Trophoblast cell (in vitro differentiated cells and primary cell): Measurements from ENCODE around the gene HDAC2.

Experiments used
- DNase-seq, 2 donors: peaks; one replicate each; pipeline ENCODE4 v3.0.0-alpha.2; 2016
- H2AFZ ChIP-seq: 2 replicates; pipeline ENCODE4 v1.6.1; 2013; ENCODE audit warnings: low read length, moderate library complexity, mild to moderate bottlenecking; ENCODE audit not compliant: insufficient read depth, poor library complexity
- H2AK5ac ChIP-seq: 2 replicates; pipeline ENCODE4 v1.6.1; 2013; ENCODE audit warnings: mild to moderate bottlenecking, low read length
- H2BK120ac ChIP-seq: 2 replicates; pipeline ENCODE4 v1.6.1; 2013; ENCODE audit warnings: low read length, mild to moderate bottlenecking, moderate library complexity; ENCODE audit not compliant: insufficient read depth, poor library complexity
- H2BK12ac ChIP-seq: 2 replicates; pipeline ENCODE4 v1.6.1; 2013; ENCODE audit warnings: mild to moderate bottlenecking, low read length, moderate library complexity
- H2BK5ac ChIP-seq: 2 replicates; pipeline ENCODE4 v1.6.1; 2013; ENCODE audit warnings: low read length, low read depth, moderate library complexity, mild to moderate bottlenecking; ENCODE audit not compliant: poor library complexity
- H3K14ac ChIP-seq: 2 replicates; pipeline ENCODE4 v1.6.1; 2013; ENCODE audit warnings: mild to moderate bottlenecking, low read length
- H3K18ac ChIP-seq: 2 replicates; pipeline ENCODE4 v1.6.1; 2013; ENCODE audit warnings: mild to moderate bottlenecking, low read length
- H3K23ac ChIP-seq: 2 replicates; pipeline ENCODE4 v1.6.1; 2013; ENCODE audit warnings: low read length
- H3K27ac ChIP-seq: 2 replicates; pipeline ENCODE4 v1.5.1; 2013; ENCODE audit warnings: low read depth, mild to moderate bottlenecking, inconsistent platforms, low read length, moderate library complexity
- H3K27me3 ChIP-seq: 2 replicates; pipeline ENCODE4 v1.6.1; 2013; ENCODE audit warnings: inconsistent platforms, mild to moderate bottlenecking, low read length, moderate library complexity; ENCODE audit not compliant: insufficient read depth
- H3K36me3 ChIP-seq, 2 experiments: 1 replicate in 1 of 2; 2 replicates in 1 of 2; pipeline ENCODE4 v1.6.1; 2013; ENCODE audit warnings: low read length in 2 of 2, mild to moderate bottlenecking in 2 of 2, moderate library complexity in 1 of 2; ENCODE audit not compliant: insufficient read depth in 2 of 2, control insufficient read depth in 1 of 2
- H3K4ac ChIP-seq: 2 replicates; pipeline ENCODE4 v1.6.1; 2013; ENCODE audit warnings: low read depth, mild to moderate bottlenecking, low read length, moderate library complexity
- H3K4me1 ChIP-seq, 2 experiments: 1 replicate in 1 of 2; 2 replicates in 1 of 2; pipeline ENCODE4 v1.6.1; 2013; ENCODE audit warnings: low read length in 2 of 2, mild to moderate bottlenecking in 2 of 2, moderate library complexity in 1 of 2; ENCODE audit not compliant: insufficient read depth in 2 of 2, control insufficient read depth in 1 of 2
- H3K4me2 ChIP-seq: 2 replicates; pipeline ENCODE4 v1.6.1; 2013; ENCODE audit warnings: inconsistent platforms, mild to moderate bottlenecking, low read length, moderate library complexity
- H3K4me3 ChIP-seq: 2 replicates; pipeline ENCODE4 v1.5.1; 2013; ENCODE audit warnings: mild to moderate bottlenecking, low read depth, low read length, inconsistent platforms
- H3K79me1 ChIP-seq: one replicate; pipeline ENCODE4 v1.6.1; 2013; ENCODE audit warnings: low read length
- H3K79me2 ChIP-seq: 2 replicates; pipeline ENCODE4 v1.6.1; 2013; ENCODE audit warnings: low read length, mild to moderate bottlenecking; ENCODE audit not compliant: control insufficient read depth, insufficient read depth, poor library complexity
- H3K9ac ChIP-seq: 2 replicates; pipeline ENCODE4 v1.6.1; 2013; ENCODE audit warnings: mild to moderate bottlenecking, low read length
- H3K9me3 ChIP-seq: 2 replicates; pipeline ENCODE4 v1.6.1; 2013; ENCODE audit warnings: low read depth, mild to moderate bottlenecking, control low read depth, inconsistent platforms, low read length; ENCODE audit not compliant: insufficient read depth
- H4K12ac ChIP-seq: 2 replicates; pipeline ENCODE4 v1.6.1; 2013; ENCODE audit warnings: low read depth, mild to moderate bottlenecking, low read length, moderate library complexity
- H4K8ac ChIP-seq: 2 replicates; pipeline ENCODE4 v1.6.1; 2013; ENCODE audit warnings: low read depth, mild to moderate bottlenecking, low read length, moderate library complexity
- H4K91ac ChIP-seq: one replicate; pipeline ENCODE4 v1.6.1; 2013; ENCODE audit warnings: low read depth, mild to moderate bottlenecking, low read length, moderate library complexity
- WGBS: extraction: QIAGEN DNeasy Blood & Tissue Kit; methylation state at CpG from one replicate; pipeline ENCODE4 v1.1.7; 2013; ENCODE audit warnings: missing lambda C conversion rate; ENCODE audit not compliant: insufficient read length, insufficient coverage; ENCODE audit errors: extremely low coverage; 5-methylcytosine and 5-hydroxymethylcytosine counted together

HDAC2 gene

GRCh38 chr6:113979937-113980336, 9.0 kb upstream of the HDAC2 start:
- Histone ChIP-seq H3K79me1 (no peaks in the 10 kb centered on the region), H3K23ac (no peak overlapping the region), H2BK12ac (no peak overlapping the region), H3K18ac (no peak overlapping the region), H3K9ac (no peak overlapping the region), H3K27ac (no peak overlapping the region), H2AFZ (no peak overlapping the region), H3K79me2 (no peaks in the 10 kb centered on the region), H3K4me1 (no peaks in the 10 kb centered on the region), H3K4ac (no peak overlapping the region), H3K14ac (no peak overlapping the region), H2BK5ac (no peak overlapping the region), H3K4me2 (no peak overlapping the region), H4K91ac (no peak overlapping the region), H2AK5ac (no peak overlapping the region), H3K36me3 (no peaks in the 10 kb centered on the region), H4K8ac (no peak overlapping the region), H3K27me3 (no peaks in the 10 kb centered on the region), H3K9me3 (no peaks in the 10 kb centered on the region), H4K12ac (no peak overlapping the region), H3K4me3 (no peak overlapping the region), H2BK120ac (no peak overlapping the region)
- no peak for DNase-seq
- no CpG with 5 or more reads among the region's 1 CpG for WGBS

GRCh38 chr6:113978084-113978675, 7.2 kb upstream of the HDAC2 start:
- WGBS, result no CpG with 5 or more reads among the region's 3 CpGs
- Histone ChIP-seq H3K4ac (no peak overlapping the region), H4K91ac (no peak overlapping the region), H3K18ac (no peak overlapping the region), H3K4me3 (no peak overlapping the region), H3K4me2 (no peak overlapping the region), H3K27me3 (no peaks in the 10 kb centered on the region), H3K27ac (no peak overlapping the region), H3K14ac (no peak overlapping the region), H2BK5ac (no peak overlapping the region), H4K8ac (no peak overlapping the region), H3K79me1 (no peaks in the 10 kb centered on the region), H2AFZ (no peak overlapping the region), H3K9ac (no peak overlapping the region), H3K9me3 (no peaks in the 10 kb centered on the region), H3K36me3 (no peaks in the 10 kb centered on the region), H3K23ac (no peak overlapping the region), H3K79me2 (no peaks in the 10 kb centered on the region), H2BK120ac (no peak overlapping the region), H2BK12ac (no peak overlapping the region), H4K12ac (no peak overlapping the region), H3K4me1 (no peaks in the 10 kb centered on the region), H2AK5ac (no peak overlapping the region)
- DNase-seq, result no peak

DNA sequence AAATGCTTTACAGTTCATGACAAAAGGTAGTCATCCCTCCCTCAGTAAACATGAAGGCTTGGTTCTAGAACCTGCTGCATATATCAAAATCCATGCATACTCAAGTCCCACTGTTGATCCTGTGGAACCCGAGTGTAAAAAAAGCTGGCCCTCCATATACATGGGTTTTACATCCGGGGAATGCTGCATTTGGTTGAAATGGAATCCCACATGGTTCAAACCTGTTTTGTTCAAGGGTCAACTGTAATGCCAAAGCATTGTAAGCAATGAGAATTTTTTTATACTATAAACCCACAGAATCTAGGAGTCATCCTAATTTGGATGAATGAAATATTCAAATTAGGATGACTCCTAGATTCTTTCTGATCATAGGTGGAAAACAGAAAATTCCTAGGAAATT, 5.9 kb upstream of the HDAC2 start:
- no peak overlapping the region for H3K4me3 ChIP-seq
- H3K27ac ChIP-seq, result no peak overlapping the region
- H3K14ac ChIP-seq, result no peak overlapping the region
- H2AFZ ChIP-seq, result no peak overlapping the region
- H2BK12ac ChIP-seq, result no peak overlapping the region
- no peak overlapping the region for H3K18ac ChIP-seq
- no peaks in the 10 kb centered on the region for H3K4me1 ChIP-seq
- no peak overlapping the region for H3K23ac ChIP-seq
- no peak for DNase-seq
- H2BK5ac ChIP-seq, result no peak overlapping the region
- no peak overlapping the region for H4K12ac ChIP-seq
- no peaks in the 10 kb centered on the region for H3K79me1 ChIP-seq
- WGBS, result no CpG with 5 or more reads among the region's 2 CpGs
- no peak overlapping the region for H4K91ac ChIP-seq
- no peak overlapping the region for H3K4me2 ChIP-seq
- no peaks in the 10 kb centered on the region for H3K9me3 ChIP-seq
- H4K8ac ChIP-seq, result no peak overlapping the region
- no peaks in the 10 kb centered on the region for H3K79me2 ChIP-seq
- H3K4ac ChIP-seq, result no peak overlapping the region
- H2BK120ac ChIP-seq, result no peak overlapping the region
- no peaks in the 10 kb centered on the region for H3K27me3 ChIP-seq
- no peak overlapping the region for H2AK5ac ChIP-seq
- no peaks in the 10 kb centered on the region for H3K36me3 ChIP-seq
- H3K9ac ChIP-seq, result no peak overlapping the region

- Histone ChIP-seq H3K18ac (no peak overlapping the region), H3K27me3 (no peaks in the 10 kb centered on the region), H3K23ac (no peak overlapping the region), H4K12ac (no peak overlapping the region), H3K4me1 (peaks cover 0 to 3% of the 10 kb centered on the region in 2 experiments), H3K27ac (no peak overlapping the region), H2BK5ac (no peak overlapping the region), H3K4me2 (peak overlapping the region; percentile 69), H2AFZ (no peak overlapping the region), H3K4me3 (no peak overlapping the region), H4K91ac (no peak overlapping the region), H3K36me3 (no peaks in the 10 kb centered on the region), H3K14ac (no peak overlapping the region), H2BK120ac (no peak overlapping the region), H3K9me3 (no peaks in the 10 kb centered on the region), H3K9ac (no peak overlapping the region), H3K79me2 (peaks cover 24% of the 10 kb centered on the region), H2BK12ac (no peak overlapping the region), H4K8ac (no peak overlapping the region), H3K79me1 (peaks cover 15% of the 10 kb centered on the region), H3K4ac (no peak overlapping the region), H2AK5ac (no peak overlapping the region)
- WGBS, result no CpG with 5 or more reads among the region's 2 CpGs
- peak in 1 of 2 donors; percentile 16 for DNase-seq
Measured at GRCh38 chr6:113971741-113972140, 793 bp upstream of the HDAC2 start.
